GM18505 (cell line): ENCODE measurements around the gene PHIP.

Source experiments
- ATAC-seq: cut with Tn5 transposase; IDR thresholded peaks from one replicate; pipeline ENCODE4 v1.9.1; 2021; ENCODE audit not compliant: unreplicated experiment
- POLR2A ChIP-seq: IDR thresholded peaks from 4 replicates; pipeline ENCODE4 v1.6.1; 2011; ENCODE audit warnings: borderline replicate concordance; ENCODE audit not compliant: insufficient read depth, insufficient read length; ENCODE audit errors: extremely low read depth

Gene PHIP

DNA sequence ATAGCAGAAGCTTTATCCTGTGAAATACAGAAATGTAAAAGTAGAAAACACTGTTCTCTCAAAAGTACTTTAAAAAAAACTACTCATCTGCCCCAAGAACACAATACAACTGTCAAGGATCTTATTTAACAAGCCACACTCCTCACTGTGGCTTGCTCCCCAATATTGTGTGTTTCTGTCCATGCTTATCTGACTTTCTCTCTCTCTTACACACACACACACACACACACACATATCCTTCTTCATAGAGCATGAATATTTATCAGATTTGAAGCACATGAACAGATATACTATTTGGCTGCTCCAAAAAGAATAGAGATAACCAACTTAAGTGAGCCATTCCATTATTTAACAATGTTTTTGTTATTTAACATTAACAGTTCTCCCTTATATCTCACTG is 3.6 kb upstream of the PHIP start:
- TF ChIP-seq POLR2A = no peak
- no peak for ATAC-seq

DNA sequence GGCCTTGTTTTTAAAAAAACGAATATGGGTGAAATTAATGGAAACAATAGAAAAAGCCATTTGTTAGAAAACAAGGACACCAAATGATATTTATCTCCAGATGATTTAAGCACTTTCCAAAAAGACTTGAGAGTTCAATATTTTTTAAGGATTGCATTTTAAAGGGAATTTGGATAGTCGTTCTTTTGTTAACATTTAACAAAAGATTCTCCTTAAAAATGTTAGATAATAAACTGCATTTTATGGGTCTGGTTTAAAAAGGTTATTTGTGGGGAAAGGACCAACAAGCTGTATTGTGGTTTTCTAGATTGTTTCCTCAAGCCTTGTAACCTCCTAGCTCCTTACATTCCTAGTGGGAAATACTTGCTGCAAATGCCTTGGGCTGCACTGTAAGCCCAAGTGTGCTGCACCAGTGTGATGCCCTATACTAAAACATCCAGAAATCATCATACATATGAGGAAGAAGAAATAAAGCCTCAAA is 1.5 kb upstream of the PHIP start:
- no peak for TF ChIP-seq POLR2A
- ATAC-seq = no peak

DNA sequence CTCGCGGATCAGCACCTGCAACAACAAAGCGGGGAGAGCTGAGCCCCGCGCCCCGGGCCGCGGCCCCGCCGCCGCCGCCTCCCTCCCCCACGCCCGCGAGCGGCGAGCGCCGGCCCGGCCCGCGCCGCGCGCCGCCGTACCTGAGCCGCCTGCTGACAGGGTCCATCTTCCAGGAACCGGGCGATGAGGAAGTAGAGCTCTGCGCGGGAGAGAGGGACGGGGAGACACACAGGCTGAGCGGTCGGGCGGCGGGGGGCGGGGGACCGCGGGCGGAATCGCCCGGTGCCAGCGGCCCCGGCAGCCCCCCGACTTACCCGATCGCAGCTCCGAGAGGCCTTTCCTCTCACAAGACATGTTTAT is 359 bp downstream of the PHIP start:
- no peak for TF ChIP-seq POLR2A

DNA sequence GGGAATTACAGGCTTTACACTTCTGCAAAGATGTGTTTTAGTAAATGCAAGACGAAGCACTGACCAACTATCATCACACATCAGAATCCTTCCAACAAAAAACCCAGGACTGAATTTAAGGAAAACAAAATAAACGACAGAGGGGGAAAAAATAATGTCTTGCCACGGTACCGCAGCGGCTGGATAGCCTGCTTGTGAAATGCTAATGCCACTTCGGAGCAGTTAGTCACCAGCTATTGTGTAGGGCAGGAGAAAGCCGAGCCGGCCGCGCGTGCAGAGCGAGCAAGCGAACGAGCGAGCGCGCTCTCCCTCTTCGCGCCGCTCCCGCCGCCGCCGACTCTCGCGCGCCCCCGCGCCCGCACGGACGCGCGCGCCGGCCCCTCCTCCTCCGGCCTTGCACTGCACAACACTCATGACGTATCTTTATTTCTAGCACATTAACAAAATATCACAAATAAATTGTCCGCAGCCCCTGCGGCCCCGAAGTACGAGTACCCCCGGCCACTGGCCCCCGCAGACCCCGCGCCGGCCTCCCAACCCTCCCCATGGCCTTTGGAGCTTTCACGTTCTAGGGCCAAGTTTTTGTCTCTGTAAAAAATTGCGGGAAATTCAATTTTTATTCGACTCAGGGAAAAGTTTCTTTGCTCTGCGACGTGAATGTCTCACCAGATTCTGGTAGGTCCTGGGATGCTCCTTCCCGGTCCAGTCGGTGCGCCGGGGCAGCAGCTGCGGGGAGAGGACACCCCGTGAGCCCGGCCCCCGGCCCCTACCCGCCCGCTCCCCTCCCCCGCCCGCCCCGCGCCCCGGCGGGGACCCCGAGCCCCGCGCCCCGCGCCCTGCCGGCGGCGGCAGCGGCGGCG is 1.0 kb downstream of the PHIP start:
- TF ChIP-seq POLR2A = peak; percentile 63
- ATAC-seq = peak; percentile 54

More for the DNA sequence above, 359 bp downstream of the PHIP start:
- ATAC-seq = peak; percentile 27

DNA sequence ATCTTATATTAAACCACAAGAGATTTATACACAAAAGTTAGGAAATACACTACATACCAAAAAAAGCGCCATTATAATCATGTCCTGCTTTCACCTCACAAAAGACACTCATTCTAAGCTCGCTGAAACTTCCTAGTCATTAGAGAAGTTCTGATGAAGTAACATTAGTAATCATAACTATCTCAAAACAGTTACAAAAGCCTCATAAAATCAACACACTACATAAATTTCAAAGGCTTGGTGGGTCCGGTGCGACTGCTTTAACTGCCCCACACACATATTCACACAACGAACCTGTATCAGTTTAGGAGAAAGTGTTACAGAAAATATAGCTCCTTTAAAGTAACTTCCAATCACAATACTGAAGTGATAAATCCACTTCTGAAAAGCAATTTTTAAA is 1.9 kb downstream of the PHIP start:
- TF ChIP-seq POLR2A = no peak
- no peak for ATAC-seq

DNA sequence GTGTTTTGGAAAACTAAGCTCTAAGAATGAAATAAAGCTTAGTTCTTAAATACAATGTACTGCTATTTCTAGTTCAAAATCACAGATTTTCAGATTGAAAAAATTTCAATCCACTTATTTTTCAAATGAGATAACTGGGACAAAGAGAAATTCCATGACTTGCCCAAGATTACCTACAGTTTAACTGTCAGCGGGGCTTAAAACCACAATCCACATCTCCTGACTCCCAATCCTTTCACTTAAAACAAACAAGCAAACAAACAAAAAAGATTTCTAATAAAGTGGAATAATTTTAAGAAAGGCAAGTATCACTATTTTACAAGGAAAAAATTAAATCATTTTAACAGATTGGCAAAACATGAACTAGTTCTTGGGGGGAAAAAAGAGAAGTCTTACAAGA is 4.2 kb downstream of the PHIP start:
- ATAC-seq = no peak

DNA sequence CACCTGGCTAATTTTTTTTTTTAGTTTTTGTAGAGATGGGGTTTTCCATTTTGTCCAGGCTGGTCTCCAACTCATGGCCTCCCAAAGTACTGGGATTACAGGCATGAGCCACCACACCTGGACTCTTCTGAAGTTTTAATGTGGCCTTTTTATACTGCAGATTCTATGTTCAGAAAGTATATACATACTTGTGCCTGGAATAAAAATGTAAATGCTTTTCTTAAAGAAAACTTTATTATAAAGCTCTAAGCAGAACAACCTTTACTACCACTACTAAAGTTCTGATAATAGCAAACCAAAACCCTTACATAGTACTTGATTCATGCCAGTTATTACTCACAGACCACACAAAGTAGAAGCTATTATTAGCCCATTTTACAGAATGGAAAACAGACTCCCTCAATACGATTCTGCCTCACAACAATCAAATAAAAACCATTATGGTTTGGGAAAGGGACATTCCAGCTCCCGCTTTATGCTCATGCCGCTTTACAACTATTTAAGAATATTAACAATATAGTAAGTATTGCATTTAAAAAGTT is 5.3 kb downstream of the PHIP start:
- ATAC-seq = no peak
- TF ChIP-seq POLR2A = no peak

More for the DNA sequence above, 4.2 kb downstream of the PHIP start:
- no peak for TF ChIP-seq POLR2A

DNA sequence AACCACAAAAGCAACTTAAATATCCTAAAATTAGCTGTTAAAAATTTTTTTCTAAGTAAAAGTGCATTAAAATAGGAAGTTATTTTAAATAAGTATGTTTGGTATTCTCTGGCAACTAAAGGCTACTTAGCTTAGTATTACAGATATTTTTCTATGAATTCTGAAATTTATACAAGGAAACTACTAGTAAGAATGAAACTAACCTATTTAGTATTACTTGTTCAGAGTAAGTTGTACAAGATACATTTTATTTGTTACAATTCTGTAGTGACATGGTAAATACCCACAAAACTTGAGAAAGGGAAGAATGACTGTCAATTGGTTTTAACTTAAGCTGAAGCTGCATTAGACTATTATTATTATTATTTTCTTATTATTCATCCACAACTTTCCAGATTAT is 6.5 kb downstream of the PHIP start:
- no peak for ATAC-seq
- TF ChIP-seq POLR2A = no peak

DNA sequence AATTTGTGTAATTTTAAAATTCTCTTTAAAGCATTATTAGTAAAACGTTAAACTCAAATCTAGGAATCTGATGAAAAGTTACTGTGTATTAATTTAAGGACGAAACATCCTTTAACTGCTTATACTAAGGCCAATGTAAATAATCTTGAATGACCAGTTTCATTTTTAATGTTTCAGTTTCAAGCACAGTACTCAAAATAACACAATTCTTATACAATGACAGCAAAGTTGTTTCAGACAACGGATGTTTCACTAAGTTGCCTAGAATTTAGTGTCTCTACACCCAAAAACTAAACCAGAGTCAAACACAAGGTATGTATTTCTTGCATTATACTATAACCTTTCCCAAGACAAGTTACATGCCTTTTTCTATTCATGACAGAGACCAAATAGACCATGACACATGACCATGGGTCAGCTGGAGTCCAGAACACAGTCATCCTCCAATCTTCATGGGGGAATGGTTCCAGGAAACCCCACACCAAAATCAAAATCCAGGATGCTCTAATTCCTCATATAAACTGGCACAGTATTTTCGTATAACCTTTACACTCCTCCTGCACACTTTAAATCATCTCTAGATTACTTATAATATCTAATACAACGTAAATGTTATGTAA is 7.7 kb downstream of the PHIP start:
- no peak for TF ChIP-seq POLR2A
- peak; percentile 63 for ATAC-seq

DNA sequence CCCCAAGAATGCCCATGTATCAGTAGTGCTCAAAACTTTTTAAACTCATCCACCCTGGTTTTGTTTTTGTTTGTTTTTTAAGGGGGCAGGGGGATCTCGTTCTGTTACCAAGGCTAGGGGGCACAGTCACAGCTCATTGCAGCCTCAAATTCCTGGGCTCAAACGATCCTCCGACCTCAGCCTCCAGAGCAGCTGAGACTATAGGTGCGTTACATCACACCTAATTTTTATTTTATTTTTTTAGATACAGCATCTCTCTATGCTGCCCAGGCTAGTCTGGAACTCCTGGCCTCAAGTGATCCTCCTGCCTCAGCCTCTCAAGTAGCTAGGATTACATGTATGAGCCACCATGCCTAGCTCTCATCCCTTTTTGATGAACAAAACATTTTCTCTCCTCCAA is 11.2 kb downstream of the PHIP start:
- no peak for TF ChIP-seq POLR2A
- no peak for ATAC-seq

DNA sequence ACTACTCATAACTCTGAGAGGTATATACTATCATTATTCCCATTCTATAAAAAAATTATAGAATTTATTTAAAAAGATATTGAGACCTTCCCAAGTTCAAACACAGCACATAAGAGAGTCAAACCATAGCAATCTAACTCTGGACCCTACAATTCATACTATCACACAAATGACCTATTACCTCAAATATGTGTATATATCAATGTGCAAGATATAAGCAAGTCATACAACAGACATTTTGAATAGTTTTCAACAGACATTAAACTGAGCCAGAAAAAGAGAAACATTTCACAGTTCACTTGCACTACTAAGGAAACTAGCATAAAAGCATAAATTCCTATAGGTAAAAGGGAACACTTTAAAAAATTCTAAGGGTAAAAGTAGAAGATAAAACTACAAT is 11.7 kb downstream of the PHIP start:
- ATAC-seq = no peak
- no peak for TF ChIP-seq POLR2A

DNA sequence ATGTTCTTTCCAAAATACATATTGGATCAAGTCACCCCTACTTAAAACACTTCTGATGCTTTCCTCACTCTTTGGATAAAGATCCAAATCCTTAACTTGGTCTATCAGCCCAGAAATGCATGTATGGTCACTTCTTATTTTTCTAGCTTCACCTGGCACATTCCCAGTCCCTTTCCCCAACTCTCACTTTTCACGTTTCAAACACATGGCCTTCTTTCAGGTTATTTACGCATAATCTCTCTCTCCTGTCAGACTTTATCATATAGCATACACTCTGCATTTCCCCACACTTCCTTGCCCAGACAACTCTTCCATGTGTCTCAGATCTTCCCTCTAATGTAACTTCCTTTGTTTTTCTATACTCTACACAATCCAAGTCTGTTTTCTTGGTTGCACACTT is 12.8 kb downstream of the PHIP start:
- ATAC-seq = no peak
- no peak for TF ChIP-seq POLR2A

DNA sequence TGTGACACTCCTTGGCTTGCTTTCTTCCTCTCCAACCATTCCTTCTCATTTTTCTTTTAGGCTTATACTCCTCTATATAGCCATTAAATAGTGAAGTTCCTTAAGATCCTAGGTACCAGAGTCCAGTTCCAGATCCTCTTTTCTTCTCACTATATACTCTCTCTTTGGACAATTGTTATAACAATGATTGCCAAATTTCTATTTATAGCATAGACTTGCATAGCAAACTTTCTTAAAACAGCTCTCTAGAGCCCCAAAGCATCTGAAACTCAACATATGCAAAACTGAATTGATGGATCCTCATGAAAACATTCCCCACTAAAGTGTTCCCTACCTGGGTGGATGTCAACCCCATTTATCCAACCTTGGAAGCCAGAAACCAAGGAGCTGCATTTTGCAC is 13.4 kb downstream of the PHIP start:
- ATAC-seq = no peak
- no peak for TF ChIP-seq POLR2A

DNA sequence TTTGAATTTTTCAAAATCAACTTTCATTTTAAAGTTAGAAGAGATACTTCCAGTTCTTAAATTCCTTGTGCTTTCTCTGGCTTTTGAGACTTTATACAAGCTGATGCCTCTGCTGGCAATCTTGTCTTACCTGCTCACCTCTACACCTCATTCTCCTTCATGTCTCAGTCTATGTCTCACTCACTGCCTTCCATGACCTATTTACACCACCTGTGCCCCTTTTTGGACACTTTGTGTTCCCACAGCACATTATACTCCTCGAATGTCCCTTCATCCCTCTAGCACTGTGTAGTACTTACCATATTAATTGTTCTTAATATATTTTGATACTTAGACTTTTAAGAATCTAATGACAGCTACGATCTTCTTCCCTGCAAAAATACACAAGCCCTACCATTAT is 15.3 kb downstream of the PHIP start:
- no peak for TF ChIP-seq POLR2A
- no peak for ATAC-seq
